ENCODE data around the gene ST6GAL1. TPM values are rescaled to one million over a fixed set of nuclear protein-coding genes. Genes with fewer than 3 reads are reported as not detected.

ST6GAL1 gene
- total RNA-seq, 1 experiment from 2014 or later: 74.2 TPM

DNA sequence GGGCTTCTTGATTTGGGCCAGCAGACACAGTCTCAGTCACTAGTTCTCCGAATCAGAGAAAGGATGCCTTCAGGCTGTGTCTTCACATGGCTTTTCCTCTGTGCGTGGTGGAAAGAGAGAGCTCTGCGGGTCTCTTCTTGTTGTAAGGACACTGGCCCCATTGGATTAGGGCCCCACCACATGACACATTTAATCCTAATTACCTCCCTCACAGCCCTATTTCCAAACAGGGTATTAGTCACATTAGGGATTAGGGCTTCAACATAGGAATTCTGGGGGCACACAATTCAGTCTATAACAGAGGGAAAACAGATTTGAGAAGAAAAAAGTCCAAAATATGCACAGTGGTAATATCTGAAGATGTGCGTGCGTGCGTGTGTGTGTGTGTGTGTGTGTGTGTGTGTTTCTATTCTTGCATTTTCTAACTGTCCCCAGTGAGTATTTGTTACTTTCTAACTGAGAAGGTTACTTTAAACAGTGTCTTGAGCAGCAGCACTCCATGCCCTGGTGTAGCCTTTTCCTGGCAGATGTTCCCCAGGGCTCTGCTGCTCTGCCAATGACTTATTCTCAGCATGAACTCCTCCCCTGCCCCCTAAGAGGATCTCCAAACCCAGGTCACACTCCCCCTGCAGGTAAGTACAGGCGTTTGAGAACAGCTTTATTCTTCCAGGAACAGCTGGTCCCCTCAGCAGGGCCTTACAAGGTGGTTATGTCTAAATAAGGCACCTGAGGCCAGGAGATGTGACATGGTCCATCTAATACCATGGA, 136.1 kb downstream of the ST6GAL1 start:
- H3K27ac ChIP-seq (ENCODE audit: low read depth, low read length, poor library complexity, severe bottlenecking): peak overlapping the region; percentile 23
- DNase-seq (ENCODE audit: low spot score): peak; percentile 80
- TF ChIP-seq EZH2 (IDR thresholded peaks at IDR 0.05; ENCODE audit: borderline replicate concordance, low read depth, low read length, poor library complexity, severe bottlenecking): no peak
- TF ChIP-seq, protein P1, sequence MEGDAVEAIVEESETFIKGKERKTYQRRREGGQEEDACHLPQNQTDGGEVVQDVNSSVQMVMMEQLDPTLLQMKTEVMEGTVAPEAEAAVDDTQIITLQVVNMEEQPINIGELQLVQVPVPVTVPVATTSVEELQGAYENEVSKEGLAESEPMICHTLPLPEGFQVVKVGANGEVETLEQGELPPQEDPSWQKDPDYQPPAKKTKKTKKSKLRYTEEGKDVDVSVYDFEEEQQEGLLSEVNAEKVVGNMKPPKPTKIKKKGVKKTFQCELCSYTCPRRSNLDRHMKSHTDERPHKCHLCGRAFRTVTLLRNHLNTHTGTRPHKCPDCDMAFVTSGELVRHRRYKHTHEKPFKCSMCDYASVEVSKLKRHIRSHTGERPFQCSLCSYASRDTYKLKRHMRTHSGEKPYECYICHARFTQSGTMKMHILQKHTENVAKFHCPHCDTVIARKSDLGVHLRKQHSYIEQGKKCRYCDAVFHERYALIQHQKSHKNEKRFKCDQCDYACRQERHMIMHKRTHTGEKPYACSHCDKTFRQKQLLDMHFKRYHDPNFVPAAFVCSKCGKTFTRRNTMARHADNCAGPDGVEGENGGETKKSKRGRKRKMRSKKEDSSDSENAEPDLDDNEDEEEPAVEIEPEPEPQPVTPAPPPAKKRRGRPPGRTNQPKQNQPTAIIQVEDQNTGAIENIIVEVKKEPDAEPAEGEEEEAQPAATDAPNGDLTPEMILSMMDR (conservative IDR thresholded peaks at IDR 0.05; ENCODE audit: low read depth, low read length): peak; percentile 46
- no peak overlapping the region for H3K4me3 ChIP-seq (ENCODE audit: low read depth, low read length, poor library complexity, severe bottlenecking)
- no peaks in the 10 kb centered on the region for H3K27me3 ChIP-seq (replicated peaks; ENCODE audit: insufficient read depth, low read depth, low read length, poor library complexity)
- intact Hi-C loops (cut with micrococcal nuclease; ENCODE audit: unreplicated experiment): no loop called here
- no peaks in the 10 kb centered on the region for H3K9me3 ChIP-seq (ENCODE audit: low read depth, low read length, poor library complexity, severe bottlenecking)
- peaks cover 39% of the 10 kb centered on the region for H3K4me1 ChIP-seq (ENCODE audit: insufficient read depth, low read length, poor library complexity, severe bottlenecking)
- ChIA-PET CTCF (no interaction called here), POLR2A (ENCODE audit: low non-redundant PET) (interaction anchor here (0.6 kb wide), 2 partner anchors 35 to 39 kb away, joined by 3 to 4 read pairs; no protein-coding TSS in a partner anchor)
- no TSS peak for BruUV-seq (replicated peaks)
- H3K36me3 ChIP-seq (ENCODE audit: insufficient read depth, low read length, poor library complexity, severe bottlenecking): peaks cover 12% of the 10 kb centered on the region

DNA sequence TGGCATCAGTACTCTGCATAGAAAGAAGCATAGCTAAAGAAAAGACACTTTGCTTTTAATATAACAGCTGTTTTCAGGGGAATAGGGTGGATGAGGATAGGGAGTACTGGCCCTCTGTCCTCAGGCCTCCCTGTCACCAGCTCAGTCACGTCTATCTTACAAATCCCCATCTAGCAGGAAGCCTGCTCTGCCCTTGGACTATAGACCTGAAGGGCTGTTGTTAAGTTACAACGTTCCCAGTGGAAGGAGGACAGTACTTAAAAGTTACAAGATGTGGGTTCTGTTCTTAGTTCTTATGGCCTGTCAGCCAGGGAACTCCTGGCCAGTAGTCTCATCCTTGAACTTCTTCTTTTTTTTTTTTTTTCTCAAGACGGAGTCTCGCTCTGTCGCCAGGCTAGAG, 138.5 kb downstream of the ST6GAL1 start:
- Histone ChIP-seq H3K9me3 (ENCODE audit: low read depth, low read length, poor library complexity, severe bottlenecking) (no peaks in the 10 kb centered on the region), H3K4me1 (ENCODE audit: insufficient read depth, low read length, poor library complexity, severe bottlenecking) (peaks cover 34% of the 10 kb centered on the region), H3K27me3 (replicated peaks; ENCODE audit: insufficient read depth, low read depth, low read length, poor library complexity) (no peaks in the 10 kb centered on the region), H3K4me3 (ENCODE audit: low read depth, low read length, poor library complexity, severe bottlenecking) (no peak overlapping the region), H3K27ac (ENCODE audit: low read depth, low read length, poor library complexity, severe bottlenecking) (no peak overlapping the region), H3K36me3 (ENCODE audit: insufficient read depth, low read length, poor library complexity, severe bottlenecking) (peaks cover 18% of the 10 kb centered on the region)
- ChIA-PET POLR2A (ENCODE audit: low non-redundant PET) (no interaction called here), CTCF (no interaction called here)
- DNase-seq (ENCODE audit: low spot score): no peak
- no TSS peak for BruUV-seq (replicated peaks)
- intact Hi-C loops (cut with micrococcal nuclease; ENCODE audit: unreplicated experiment): no loop called here
- TF ChIP-seq EZH2 (IDR thresholded peaks at IDR 0.05; ENCODE audit: borderline replicate concordance, low read depth, low read length, poor library complexity, severe bottlenecking): no peak
- TF ChIP-seq, protein P1 (conservative IDR thresholded peaks at IDR 0.05; ENCODE audit: low read depth, low read length): no peak

DNA sequence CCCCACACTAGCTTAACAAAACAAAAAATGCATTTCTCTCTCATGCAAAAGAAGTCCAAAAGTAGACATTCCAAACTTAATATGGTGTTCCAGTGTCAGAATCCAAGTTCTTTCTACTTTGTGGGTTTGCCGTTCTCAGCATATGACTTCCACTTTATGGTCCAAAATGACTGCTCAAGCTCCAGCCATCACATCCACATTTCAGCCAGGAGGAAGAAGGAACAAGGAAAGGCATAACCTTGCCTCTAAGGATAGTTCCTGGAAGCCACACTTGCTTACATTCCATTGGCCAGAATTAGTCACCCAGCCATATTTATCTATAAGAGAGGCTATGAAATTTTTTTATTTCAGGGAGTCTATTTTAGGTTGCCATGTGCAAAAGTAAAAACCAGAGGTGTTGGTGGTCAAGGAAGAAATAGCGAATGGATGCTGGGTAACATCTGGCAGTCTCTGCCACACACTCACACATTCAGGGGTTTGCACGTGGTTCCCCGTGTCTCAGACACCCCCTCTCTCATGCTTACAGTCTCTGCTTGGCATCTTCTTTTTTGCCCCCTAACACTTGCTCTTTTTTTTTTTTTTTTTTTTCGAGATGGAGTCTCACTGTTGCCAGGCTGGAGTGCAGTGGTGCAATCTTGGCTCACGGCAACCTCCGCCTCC, 139.7 kb downstream of the ST6GAL1 start:
- peaks cover 23% of the 10 kb centered on the region for H3K36me3 ChIP-seq (ENCODE audit: insufficient read depth, low read length, poor library complexity, severe bottlenecking)
- DNase-seq (ENCODE audit: low spot score): no peak
- intact Hi-C loops (cut with micrococcal nuclease; ENCODE audit: unreplicated experiment): no loop called here
- no peaks in the 10 kb centered on the region for H3K27me3 ChIP-seq (replicated peaks; ENCODE audit: insufficient read depth, low read depth, low read length, poor library complexity)
- no peak for TF ChIP-seq EZH2 (IDR thresholded peaks at IDR 0.05; ENCODE audit: borderline replicate concordance, low read depth, low read length, poor library complexity, severe bottlenecking)
- TF ChIP-seq, protein P1 (conservative IDR thresholded peaks at IDR 0.05; ENCODE audit: low read depth, low read length): no peak
- H3K9me3 ChIP-seq (ENCODE audit: low read depth, low read length, poor library complexity, severe bottlenecking): no peaks in the 10 kb centered on the region
- H3K4me1 ChIP-seq (ENCODE audit: insufficient read depth, low read length, poor library complexity, severe bottlenecking): peaks cover 25% of the 10 kb centered on the region
- no TSS peak for BruUV-seq (replicated peaks)
- CTCF ChIA-PET: no interaction called here
- POLR2A ChIA-PET (ENCODE audit: low non-redundant PET): no interaction called here
- H3K27ac ChIP-seq (ENCODE audit: low read depth, low read length, poor library complexity, severe bottlenecking): no peak overlapping the region
- no peak overlapping the region for H3K4me3 ChIP-seq (ENCODE audit: low read depth, low read length, poor library complexity, severe bottlenecking)

Measured in A673 (cell line).